H1 (cell line): ENCODE results near the gene GYPC. TPM values are rescaled to one million over a fixed set of nuclear protein-coding genes. Genes with fewer than 3 reads are reported as not detected.

Experiments
- CHD2 ChIP-seq: IDR thresholded peaks from 2 replicates; pipeline ENCODE4 v1.6.1; 2012; ENCODE audit warnings: low read length, improper control_type of control experiment
- HDAC2 ChIP-seq, 2 experiments: fragments of 300-600 bp in 1 of 2; sonication (generic) in 1 of 2; IDR thresholded peaks; 2 replicates each; pipeline ENCODE4 v1.6.1; 2011 to 2012; ENCODE audit warnings: low read depth in 2 of 2, low read length in 2 of 2, mild to moderate bottlenecking in 2 of 2, moderate library complexity in 2 of 2, borderline replicate concordance in 1 of 2, inconsistent platforms in 1 of 2
- NRF1 ChIP-seq: IDR thresholded peaks from 2 replicates; pipeline ENCODE4 v1.6.1; 2011; ENCODE audit warnings: mild to moderate bottlenecking, low read depth, low read length, improper control_type of control experiment
- polyA plus RNA-seq, 7 experiments: library from polyadenylated mRNA; depleted of rRNA in 3 of 7; stranded (reverse) in 5 of 7; unstranded in 2 of 7; fragments of >200 nt in 5 of 7; fragments of 200-250 nt in 2 of 7; gene quantifications; 1 replicate in 5 of 7; 2 replicates in 1 of 7; 4 replicates in 1 of 7; pipeline versions ENCODE4 v1.2.1 to v1.2.3, GENCODE V29; 2011 to 2013; ENCODE audit warnings: missing spikeins in 2 of 7, mixed read lengths in 2 of 7
- total RNA-seq: library from RNA; stranded (reverse); fragmentation: NEBNext Ultra II Directional; extraction: Animal tissue kit (Norgen Biotek cat#: 25700); gene quantifications from 2 replicates; pipeline ENCODE4 v1.2.1, GENCODE V29; 2021

The GYPC gene
- total and polyA plus RNA-seq, 2 of the 8 experiments (the other 6 are each of a cell fraction or from before 2014, with no cell fraction given): 26.8 to 53.6 TPM

DNA sequence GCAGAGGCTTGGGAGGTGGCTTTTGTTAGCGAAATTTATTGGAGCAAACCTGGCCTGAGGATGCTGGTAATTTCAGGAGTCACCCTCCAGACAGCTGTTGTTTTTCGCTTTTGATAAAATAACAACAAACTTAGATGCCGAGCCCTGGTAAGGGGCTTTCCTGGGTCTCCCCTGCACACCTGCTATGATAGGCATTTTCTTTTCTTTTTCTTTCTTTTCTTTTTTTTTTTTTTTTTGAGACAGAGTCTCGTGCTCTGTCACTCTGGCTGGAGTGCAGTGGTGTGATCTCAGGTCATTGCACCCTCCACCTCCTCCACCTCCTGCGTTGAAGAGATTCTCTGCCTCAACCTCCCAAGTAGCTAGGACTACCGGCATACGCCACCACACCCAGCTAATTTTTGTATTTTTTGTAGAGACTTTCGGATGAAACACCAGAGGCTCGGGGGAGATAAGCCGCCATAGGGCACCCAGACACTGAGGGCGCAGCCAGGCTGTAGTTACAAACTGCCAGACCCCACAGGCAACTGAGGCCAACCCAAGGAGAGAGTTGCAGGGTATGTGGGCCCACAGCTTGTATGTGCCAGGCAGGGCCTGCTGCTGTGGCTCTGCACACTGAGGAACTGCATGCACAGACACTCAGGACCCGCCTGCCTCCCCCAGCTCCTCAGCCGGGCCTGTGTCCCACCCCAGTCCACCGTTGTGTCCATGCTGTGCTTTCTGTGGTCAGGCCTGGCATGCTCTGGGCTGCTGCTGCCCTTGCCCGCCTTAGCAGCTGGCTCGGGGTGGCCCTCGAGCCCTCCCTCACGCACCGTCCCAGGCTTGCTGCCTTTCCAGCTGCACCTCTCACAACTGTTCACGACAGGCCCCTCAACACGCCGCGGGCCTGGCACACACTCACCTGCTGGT, 3.9 kb downstream of the GYPC start (continued):
- TF ChIP-seq NRF1: no peak
- TF ChIP-seq HDAC2 (IDR thresholded peaks at IDR 0.05; ENCODE audit: borderline replicate concordance in 1 of 2, low read depth in 2 of 2, low read length in 2 of 2): no peak
- TF ChIP-seq CHD2: no peak
- TF ChIP-seq, all 59 proteins: peak for 0
